HL-60 (cell line): Measurements from ENCODE around the gene BTG4.

Source experiments
- GABPA ChIP-seq: IDR thresholded peaks from 2 replicates; pipeline ENCODE4 v1.6.1; 2012; ENCODE audit warnings: low read depth
- POLR2AphosphoS5 ChIP-seq: IDR thresholded peaks from 2 replicates; pipeline ENCODE4 v1.6.1; 2012; ENCODE audit warnings: low read depth
- SPI1 ChIP-seq: IDR thresholded peaks from 2 replicates; pipeline ENCODE4 v1.6.1; 2012; ENCODE audit warnings: low read depth, mild to moderate bottlenecking, borderline replicate concordance
- TF ChIP-seq, protein P1 (sequence below): IDR thresholded peaks from one replicate; pipeline ENCODE4 v1.5.1; 2011; ENCODE audit warnings: low read length, control low read depth, inconsistent platforms; ENCODE audit not compliant: insufficient read depth

DNA sequence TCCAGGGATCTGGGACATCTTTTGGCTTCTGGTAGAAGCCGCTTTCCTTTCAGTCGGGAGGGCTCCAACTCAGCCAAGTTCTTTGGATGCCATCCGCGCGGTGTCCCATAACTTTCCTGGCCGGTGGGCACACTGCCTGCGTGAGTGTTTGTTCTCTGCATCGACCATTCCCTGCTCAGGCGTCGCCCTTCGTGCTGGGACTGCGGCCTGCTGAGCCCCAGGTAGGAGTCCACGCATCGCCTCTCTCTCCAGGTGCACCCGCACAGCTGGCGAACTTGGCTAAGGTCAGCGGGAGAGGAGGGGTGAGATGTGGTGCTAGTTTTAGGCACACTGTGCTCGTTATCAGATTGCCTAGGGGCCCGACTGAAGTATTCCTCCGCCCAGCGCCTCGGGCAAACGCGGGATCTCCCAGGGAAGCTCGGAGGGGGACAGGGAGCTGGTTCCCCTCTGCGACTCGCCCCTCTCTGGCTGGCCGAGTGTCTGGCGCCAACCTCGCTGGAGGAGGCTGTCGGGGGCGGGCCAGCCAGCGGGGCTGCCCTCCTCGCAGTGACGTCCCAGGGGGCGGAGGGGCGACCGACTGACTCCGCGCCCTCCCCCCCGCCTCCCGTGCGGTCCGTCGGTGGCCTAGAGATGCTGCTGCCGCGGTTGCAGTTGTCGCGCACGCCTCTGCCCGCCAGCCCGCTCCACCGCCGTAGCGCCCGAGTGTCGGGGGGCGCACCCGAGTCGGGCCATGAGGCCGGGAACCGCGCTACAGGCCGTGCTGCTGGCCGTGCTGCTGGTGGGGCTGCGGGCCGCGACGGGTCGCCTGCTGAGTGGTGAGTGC lies 28.1 kb upstream of the BTG4 start, which contains the start of gene LAYN:
- TF ChIP-seq, protein P1, sequence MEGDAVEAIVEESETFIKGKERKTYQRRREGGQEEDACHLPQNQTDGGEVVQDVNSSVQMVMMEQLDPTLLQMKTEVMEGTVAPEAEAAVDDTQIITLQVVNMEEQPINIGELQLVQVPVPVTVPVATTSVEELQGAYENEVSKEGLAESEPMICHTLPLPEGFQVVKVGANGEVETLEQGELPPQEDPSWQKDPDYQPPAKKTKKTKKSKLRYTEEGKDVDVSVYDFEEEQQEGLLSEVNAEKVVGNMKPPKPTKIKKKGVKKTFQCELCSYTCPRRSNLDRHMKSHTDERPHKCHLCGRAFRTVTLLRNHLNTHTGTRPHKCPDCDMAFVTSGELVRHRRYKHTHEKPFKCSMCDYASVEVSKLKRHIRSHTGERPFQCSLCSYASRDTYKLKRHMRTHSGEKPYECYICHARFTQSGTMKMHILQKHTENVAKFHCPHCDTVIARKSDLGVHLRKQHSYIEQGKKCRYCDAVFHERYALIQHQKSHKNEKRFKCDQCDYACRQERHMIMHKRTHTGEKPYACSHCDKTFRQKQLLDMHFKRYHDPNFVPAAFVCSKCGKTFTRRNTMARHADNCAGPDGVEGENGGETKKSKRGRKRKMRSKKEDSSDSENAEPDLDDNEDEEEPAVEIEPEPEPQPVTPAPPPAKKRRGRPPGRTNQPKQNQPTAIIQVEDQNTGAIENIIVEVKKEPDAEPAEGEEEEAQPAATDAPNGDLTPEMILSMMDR: no peak
- TF ChIP-seq POLR2AphosphoS5 (no peak), SPI1 (no peak), GABPA (no peak)
